ENCODE results near the gene MARCO.

DNA sequence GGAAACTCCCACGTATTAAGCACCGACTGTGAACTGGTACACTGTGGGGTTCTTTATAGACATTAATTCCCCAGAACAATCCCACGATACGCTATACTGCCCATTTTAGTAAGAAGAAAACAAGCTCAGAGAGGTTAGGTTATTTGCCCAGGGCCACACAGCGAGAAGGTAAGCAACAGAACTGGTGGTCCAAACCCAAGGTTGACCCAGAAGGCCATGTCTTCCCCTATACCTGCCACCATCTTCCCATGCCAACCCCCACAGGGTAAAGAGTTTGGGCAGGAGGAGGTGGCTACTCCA is 69.9 kb downstream of the MARCO start:
- TF ChIP-seq, protein P1, sequence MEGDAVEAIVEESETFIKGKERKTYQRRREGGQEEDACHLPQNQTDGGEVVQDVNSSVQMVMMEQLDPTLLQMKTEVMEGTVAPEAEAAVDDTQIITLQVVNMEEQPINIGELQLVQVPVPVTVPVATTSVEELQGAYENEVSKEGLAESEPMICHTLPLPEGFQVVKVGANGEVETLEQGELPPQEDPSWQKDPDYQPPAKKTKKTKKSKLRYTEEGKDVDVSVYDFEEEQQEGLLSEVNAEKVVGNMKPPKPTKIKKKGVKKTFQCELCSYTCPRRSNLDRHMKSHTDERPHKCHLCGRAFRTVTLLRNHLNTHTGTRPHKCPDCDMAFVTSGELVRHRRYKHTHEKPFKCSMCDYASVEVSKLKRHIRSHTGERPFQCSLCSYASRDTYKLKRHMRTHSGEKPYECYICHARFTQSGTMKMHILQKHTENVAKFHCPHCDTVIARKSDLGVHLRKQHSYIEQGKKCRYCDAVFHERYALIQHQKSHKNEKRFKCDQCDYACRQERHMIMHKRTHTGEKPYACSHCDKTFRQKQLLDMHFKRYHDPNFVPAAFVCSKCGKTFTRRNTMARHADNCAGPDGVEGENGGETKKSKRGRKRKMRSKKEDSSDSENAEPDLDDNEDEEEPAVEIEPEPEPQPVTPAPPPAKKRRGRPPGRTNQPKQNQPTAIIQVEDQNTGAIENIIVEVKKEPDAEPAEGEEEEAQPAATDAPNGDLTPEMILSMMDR (conservative IDR thresholded peaks at IDR 0.05), result no peak
- no peak for TF ChIP-seq EZH2 (IDR thresholded peaks at IDR 0.05; ENCODE audit: low read depth)

Measured in PC-9 (cell line).